ENCODE measurements around the gene BCL11A.

BCL11A gene

DNA sequence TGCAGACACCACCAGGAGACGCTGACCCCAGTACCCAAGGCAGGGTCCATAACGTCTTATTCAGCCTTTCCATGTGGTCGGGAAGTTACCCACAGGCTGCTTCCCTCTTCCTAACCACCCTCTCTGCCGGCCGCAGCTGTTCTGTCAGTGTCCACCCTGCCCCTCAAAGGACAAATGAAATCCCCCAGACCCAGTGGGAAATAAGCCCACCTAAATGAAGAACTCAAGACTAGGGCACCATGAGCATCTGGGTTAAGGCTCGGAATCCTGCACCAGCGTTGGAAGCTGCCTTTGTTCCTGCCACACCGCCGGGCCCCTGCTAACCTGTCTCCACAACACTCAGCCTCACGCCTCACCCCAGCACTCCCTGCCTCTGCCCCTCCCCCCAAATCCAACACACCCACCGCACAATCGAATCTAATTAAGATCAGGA lies 21.7 kb downstream of the BCL11A start:
- no peak for TF ChIP-seq CTCF (IDR thresholded peaks at IDR 0.05; ENCODE audit: borderline replicate concordance, insufficient read depth, low read depth, low read length)
- H3K4me3 ChIP-seq (ENCODE audit: low read depth, low read length): no peak overlapping the region

DNA sequence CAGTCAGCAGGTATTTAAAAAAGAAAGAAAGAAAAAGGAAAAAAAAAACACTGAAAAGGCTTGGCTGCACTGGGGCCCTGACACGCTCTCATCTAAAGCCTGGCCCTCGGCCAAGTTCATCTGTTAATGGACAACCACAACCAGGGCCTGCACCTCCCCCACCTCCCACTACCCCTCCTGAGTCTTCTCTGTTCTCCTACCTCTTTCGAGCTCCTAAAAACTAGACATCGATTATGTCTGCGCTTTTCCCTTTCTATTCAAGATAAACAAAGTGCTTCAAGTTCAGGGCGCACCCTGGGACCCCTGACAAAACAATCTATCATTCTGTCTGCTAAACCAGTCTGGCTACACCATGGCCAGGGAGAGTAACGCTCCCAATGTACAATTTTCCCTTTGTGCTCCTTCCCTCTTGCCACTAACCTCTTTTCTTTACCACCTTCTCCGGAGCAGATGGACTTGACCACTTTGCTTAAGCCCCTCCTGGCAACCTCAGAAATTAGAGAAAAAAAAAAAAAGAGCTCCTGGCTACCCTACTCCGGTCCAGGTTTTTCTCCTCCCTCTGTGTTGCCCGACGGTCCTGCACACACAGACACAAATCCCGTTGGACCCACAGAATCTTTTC lies 22.7 kb downstream of the BCL11A start:
- no peak overlapping the region for H3K4me3 ChIP-seq (ENCODE audit: low read depth, low read length)
- no peak for TF ChIP-seq CTCF (IDR thresholded peaks at IDR 0.05; ENCODE audit: borderline replicate concordance, insufficient read depth, low read depth, low read length)

DNA sequence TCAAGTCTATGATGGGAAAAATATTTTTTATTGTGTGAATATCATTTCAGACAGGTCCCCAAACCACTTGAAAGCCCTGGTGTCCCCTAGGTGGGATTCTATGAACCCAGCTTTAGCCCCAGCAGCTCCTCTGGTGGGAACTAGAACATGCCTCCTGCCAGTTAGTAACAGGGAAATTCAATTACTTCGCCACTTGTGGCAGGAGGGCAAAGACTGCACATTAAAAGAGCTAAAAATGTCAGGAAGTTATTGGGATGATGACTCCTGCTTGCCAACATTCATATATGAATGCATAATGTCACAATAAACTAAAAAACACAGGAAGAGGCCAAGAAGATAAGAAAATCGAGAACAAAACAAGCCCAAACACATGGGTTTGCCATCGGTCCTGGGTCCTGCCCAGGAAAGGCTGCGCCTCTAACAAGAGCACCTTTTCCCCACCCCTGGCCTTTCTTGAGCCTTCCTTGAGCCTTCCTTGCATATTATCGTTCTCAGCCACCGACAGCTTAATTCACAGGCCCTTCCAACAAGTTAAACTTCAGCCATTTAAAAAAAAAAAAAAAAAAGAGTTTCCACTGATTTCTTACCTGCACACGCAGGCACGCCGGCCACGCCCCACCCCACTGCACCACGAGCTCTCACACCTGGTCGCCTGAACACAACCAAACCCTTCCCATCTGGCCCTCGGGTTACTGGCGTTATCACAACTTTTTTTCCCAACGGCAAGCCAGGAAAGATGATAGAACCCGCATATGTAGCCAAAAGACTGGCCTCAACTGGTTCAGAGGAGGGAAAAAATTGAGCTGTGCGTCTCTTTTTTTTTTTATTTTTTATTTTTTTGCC lies 23.4 kb downstream of the BCL11A start:
- no peak for TF ChIP-seq CTCF (IDR thresholded peaks at IDR 0.05; ENCODE audit: borderline replicate concordance, insufficient read depth, low read depth, low read length)
- H3K4me3 ChIP-seq (ENCODE audit: low read depth, low read length): no peak overlapping the region

- no peak overlapping the region for H3K4me3 ChIP-seq (ENCODE audit: low read depth, low read length)
- TF ChIP-seq CTCF (IDR thresholded peaks at IDR 0.05; ENCODE audit: borderline replicate concordance, insufficient read depth, low read depth, low read length): no peak
Measured at GRCh38 chr2:60529136-60529784, 24.2 kb downstream of the BCL11A start.

- H3K4me3 ChIP-seq (ENCODE audit: low read depth, low read length): no peak overlapping the region
- no peak for TF ChIP-seq CTCF (IDR thresholded peaks at IDR 0.05; ENCODE audit: borderline replicate concordance, insufficient read depth, low read depth, low read length)
Measured at GRCh38 chr2:60528281-60529020, 25.0 kb downstream of the BCL11A start.

- no peak for TF ChIP-seq CTCF (IDR thresholded peaks at IDR 0.05; ENCODE audit: borderline replicate concordance, insufficient read depth, low read depth, low read length)
Measured at GRCh38 chr2:60527762-60528161, 25.7 kb downstream of the BCL11A start.

More at GRCh38 chr2:60527762-60528161, 25.7 kb downstream of the BCL11A start:
- H3K4me3 ChIP-seq (ENCODE audit: low read depth, low read length): no peak overlapping the region

Data from GM12875 (cell line).